H1 (cell line): Measurements from ENCODE around the gene NUDT6. TPM values are rescaled to one million over a fixed set of nuclear protein-coding genes. Genes with fewer than 3 reads are reported as not detected.
A peak's percentile ranks its signal among the peaks of the same experiment; 100 is the strongest.

Experiments
- CTCF ChIA-PET: fragments of 300-600 bp; sonication (Branson Sonifier 250); formaldehyde crosslinking; loops from one replicate; lab custom pipeline; 2021; ENCODE audit not compliant: partially characterized antibody; lab: Charles Lee
- POLR2A ChIA-PET: fragments of 300-600 bp; sonication (Branson Sonifier 250); formaldehyde crosslinking; loops from one replicate; lab custom pipeline; 2021; ENCODE audit warnings: inconsistent platforms; ENCODE audit not compliant: partially characterized antibody; lab: Charles Lee
- DNase-seq, 2 experiments: peaks; one replicate each; pipeline versions ENCODE4 v3.0.0 to v3.0.0-alpha.2; 2010 to 2022; ENCODE audit warnings: low spot score in 2 of 2, low read depth in 1 of 2, mixed read lengths in 1 of 2
- FAIRE-seq: peaks from 2 replicates; lab custom pipeline; 2011; peaks lifted over from hg19 to GRCh38; lab: Jason Lieb, UNC
- H2AFZ ChIP-seq: 2 replicates; pipeline ENCODE4 v1.8.1; 2012; ENCODE audit warnings: low read length, inconsistent platforms
- H2AK5ac ChIP-seq: 2 replicates; pipeline ENCODE4 v1.6.1; 2013; ENCODE audit warnings: low read depth, low read length
- H2BK120ac ChIP-seq: replicated peaks from 2 replicates; pipeline ENCODE3; 2013; ENCODE audit warnings: low read depth, low read length, inconsistent platforms
- H2BK12ac ChIP-seq: 2 replicates; pipeline ENCODE4 v1.6.1; 2013; ENCODE audit warnings: low read depth, low read length
- H2BK15ac ChIP-seq: 2 replicates; pipeline ENCODE4 v1.6.1; 2013; ENCODE audit warnings: low read length
- H2BK20ac ChIP-seq: 2 replicates; pipeline ENCODE4 v1.6.1; 2013; ENCODE audit warnings: low read length
- H2BK5ac ChIP-seq: 2 replicates; pipeline ENCODE4 v1.6.1; 2013; ENCODE audit warnings: low read depth, low read length
- H3K14ac ChIP-seq: 2 replicates; pipeline ENCODE4 v1.6.1; 2013; ENCODE audit warnings: inconsistent platforms; ENCODE audit not compliant: insufficient read length
- H3K18ac ChIP-seq: 2 replicates; pipeline ENCODE4 v1.6.1; 2013; ENCODE audit warnings: low read length; ENCODE audit errors: extremely low read depth
- H3K23ac ChIP-seq: 2 replicates; pipeline ENCODE4 v1.6.1; 2013; ENCODE audit warnings: inconsistent platforms; ENCODE audit not compliant: insufficient read length
- H3K23me2 ChIP-seq: 2 replicates; pipeline ENCODE4 v1.6.1; 2013; ENCODE audit warnings: low read depth, low read length
- H3K27ac ChIP-seq: 2 replicates; pipeline ENCODE4 v1.6.1; 2011; ENCODE audit warnings: low read depth, low read length, inconsistent platforms
- H3K27me3 ChIP-seq, 4 experiments: replicated peaks in 1 of 4; 1 replicate in 1 of 4; 2 replicates in 3 of 4; pipeline versions ENCODE4 v1.6.1 to v1.8.1; 2011 to 2013; ENCODE audit warnings: low read length in 3 of 4, mild to moderate bottlenecking in 3 of 4, inconsistent platforms in 2 of 4, mixed read lengths in 2 of 4, moderate library complexity in 1 of 4; ENCODE audit not compliant: control insufficient read depth in 3 of 4, insufficient read depth in 3 of 4; ENCODE audit errors: extremely low read depth in 1 of 4
- H3K36me3 ChIP-seq, 4 experiments: 2 replicates each; pipeline versions ENCODE4 v1.6.1 to v1.8.1; 2011 to 2013; ENCODE audit warnings: mild to moderate bottlenecking in 4 of 4, low read length in 3 of 4, moderate library complexity in 2 of 4, control low read depth in 1 of 4, inconsistent platforms in 1 of 4; ENCODE audit not compliant: insufficient read depth in 4 of 4, control insufficient read depth in 2 of 4
- H3K4ac ChIP-seq: replicated peaks from 2 replicates; pipeline ENCODE3; 2013; ENCODE audit warnings: low read length, low read depth, mixed read lengths, inconsistent platforms; ENCODE audit not compliant: insufficient read length
- H3K4me1 ChIP-seq, 4 experiments: replicated peaks in 1 of 4; 1 replicate in 1 of 4; 2 replicates in 3 of 4; pipeline versions ENCODE4 v1.6.1 to v1.8.1; 2011 to 2013; ENCODE audit warnings: low read length in 3 of 4, inconsistent platforms in 2 of 4, mixed read lengths in 1 of 4; ENCODE audit not compliant: insufficient read depth in 4 of 4, control insufficient read depth in 3 of 4
- H3K4me2 ChIP-seq, 2 experiments: 2 replicates each; pipeline versions ENCODE4 v1.6.1 to v1.8.1; 2011 to 2013; ENCODE audit warnings: low read depth in 2 of 2, low read length in 2 of 2, control low read depth in 1 of 2, inconsistent platforms in 1 of 2, mild to moderate bottlenecking in 1 of 2; ENCODE audit not compliant: insufficient read depth in 1 of 2
- H3K4me3 ChIP-seq, 4 experiments: fragments of 200-600, 300-600 bp in 1 of 4; sonication (generic), shearing (Covaris generic), sonication (Bioruptor Twin) in 1 of 4; 2 replicates each; pipeline versions ENCODE4 v1.5.1 to v1.8.1; 2011 to 2016; ENCODE audit warnings: low read length in 4 of 4, low read depth in 3 of 4, control low read depth in 2 of 4, inconsistent platforms in 2 of 4, mild to moderate bottlenecking in 2 of 4, mixed read lengths in 1 of 4, moderate library complexity in 1 of 4; ENCODE audit not compliant: insufficient read depth in 2 of 4; ENCODE audit errors: extremely low read depth in 1 of 4
- H3K56ac ChIP-seq: replicated peaks from 2 replicates; pipeline ENCODE3; 2013; ENCODE audit warnings: low read depth, mild to moderate bottlenecking, mixed read lengths, low read length, inconsistent platforms; ENCODE audit not compliant: insufficient read length
- H3K79me1 ChIP-seq: 2 replicates; pipeline ENCODE4 v1.6.1; 2013; ENCODE audit warnings: low read depth, low read length, control low read depth
- H3K79me2 ChIP-seq, 2 experiments: 2 replicates each; pipeline versions ENCODE4 v1.6.1 to v1.8.1; 2012 to 2013; ENCODE audit warnings: low read length in 2 of 2, mild to moderate bottlenecking in 2 of 2, inconsistent platforms in 1 of 2; ENCODE audit not compliant: insufficient read depth in 2 of 2, control insufficient read depth in 1 of 2
- H3K9ac ChIP-seq, 4 experiments: replicated peaks in 1 of 4; 1 replicate in 1 of 4; 2 replicates in 3 of 4; pipeline versions ENCODE4 v1.6.1 to v1.8.1; 2011 to 2013; ENCODE audit warnings: low read depth in 3 of 4, low read length in 3 of 4, control low read depth in 2 of 4, mild to moderate bottlenecking in 2 of 4, moderate library complexity in 2 of 4, inconsistent platforms in 1 of 4; ENCODE audit errors: extremely low read depth in 1 of 4
- H3K9me3 ChIP-seq, 2 experiments: 2 replicates each; pipeline versions ENCODE4 v1.6.1 to v1.8.1; 2012 to 2013; ENCODE audit warnings: mild to moderate bottlenecking in 2 of 2, moderate library complexity in 2 of 2, control low read depth in 1 of 2, inconsistent platforms in 1 of 2, low read depth in 1 of 2, low read length in 1 of 2, mixed read lengths in 1 of 2; ENCODE audit not compliant: insufficient read depth in 2 of 2
- H4K20me1 ChIP-seq, 2 experiments: replicated peaks in 1 of 2; 2 replicates each; pipeline versions ENCODE3 to v1.8.1; 2011 to 2013; ENCODE audit warnings: inconsistent platforms in 2 of 2, low read length in 2 of 2, mild to moderate bottlenecking in 1 of 2; ENCODE audit not compliant: insufficient read depth in 2 of 2, control insufficient read depth in 1 of 2
- H4K5ac ChIP-seq: 2 replicates; pipeline ENCODE4 v1.6.1; 2013; ENCODE audit warnings: low read length, low read depth, mixed read lengths, inconsistent platforms; ENCODE audit not compliant: insufficient read length
- H4K8ac ChIP-seq: 2 replicates; pipeline ENCODE4 v1.8.0; 2013; ENCODE audit warnings: mild to moderate bottlenecking, moderate library complexity, low read length, inconsistent platforms; ENCODE audit not compliant: insufficient read depth; ENCODE audit errors: extremely low read depth
- H4K91ac ChIP-seq: replicated peaks from 2 replicates; pipeline ENCODE3; 2013; ENCODE audit warnings: low read length, mixed read lengths, inconsistent platforms; ENCODE audit not compliant: insufficient read length
- ASH2L ChIP-seq: fragments of 200-600, 300-600 bp; sonication (generic); IDR thresholded peaks from one replicate; pipeline ENCODE4 v1.7.1; 2017; ENCODE audit warnings: low read length
- ATF3 ChIP-seq: IDR thresholded peaks from 2 replicates; pipeline ENCODE4 v1.6.1; 2011; ENCODE audit warnings: low read depth, mild to moderate bottlenecking, low read length; ENCODE audit not compliant: insufficient read depth
- BCL11A ChIP-seq, 2 experiments: IDR thresholded peaks; one replicate each; pipeline ENCODE4 v1.6.1; 2011; ENCODE audit warnings: low read depth in 2 of 2, low read length in 2 of 2, mild to moderate bottlenecking in 2 of 2
- HDAC2 ChIP-seq, 2 experiments: fragments of 300-600 bp in 1 of 2; sonication (generic) in 1 of 2; IDR thresholded peaks; 2 replicates each; pipeline ENCODE4 v1.6.1; 2011 to 2012; ENCODE audit warnings: low read depth in 2 of 2, low read length in 2 of 2, mild to moderate bottlenecking in 2 of 2, moderate library complexity in 2 of 2, borderline replicate concordance in 1 of 2, inconsistent platforms in 1 of 2
- KDM5A ChIP-seq: fragments of 200-600 bp; IDR thresholded peaks from 2 replicates; pipeline ENCODE4 v1.7.1; 2012; ENCODE audit warnings: mild to moderate bottlenecking, low read length, inconsistent platforms, mixed read lengths
- SIRT6 ChIP-seq: IDR thresholded peaks from one replicate; pipeline ENCODE4 v1.7.1; 2012; ENCODE audit warnings: low read length, inconsistent platforms
- SIX5 ChIP-seq: IDR thresholded peaks from 2 replicates; pipeline ENCODE4 v1.6.1; 2011; ENCODE audit warnings: mild to moderate bottlenecking, low read depth, low read length
- WGBS, 2 experiments: shearing (Covaris generic) in 1 of 2; methylation state at CpG; one replicate each; pipeline versions ENCODE4 v1.1.6 to v1.1.7; 2013 to 2015; ENCODE audit warnings: low lambda C conversion rate in 2 of 2, mixed read lengths in 2 of 2, inconsistent platforms in 1 of 2, low coverage in 1 of 2, missing lambda C conversion rate in 1 of 2; ENCODE audit not compliant: insufficient replicate concordance in 2 of 2, insufficient coverage in 1 of 2, insufficient read length in 1 of 2; ENCODE audit errors: extremely low coverage in 1 of 2, missing lambda C conversion rate in 1 of 2; 5-methylcytosine and 5-hydroxymethylcytosine counted together
- polyA plus RNA-seq, 7 experiments: library from polyadenylated mRNA; depleted of rRNA in 3 of 7; stranded (reverse) in 5 of 7; unstranded in 2 of 7; fragments of >200 nt in 5 of 7; fragments of 200-250 nt in 2 of 7; gene quantifications; 1 replicate in 5 of 7; 2 replicates in 1 of 7; 4 replicates in 1 of 7; pipeline versions ENCODE4 v1.2.1 to v1.2.3, GENCODE V29; 2011 to 2013; ENCODE audit warnings: missing spikeins in 2 of 7, mixed read lengths in 2 of 7
- total RNA-seq: library from RNA; stranded (reverse); fragmentation: NEBNext Ultra II Directional; extraction: Animal tissue kit (Norgen Biotek cat#: 25700); gene quantifications from 2 replicates; pipeline ENCODE4 v1.2.1, GENCODE V29; 2021

Gene NUDT6
- total and polyA plus RNA-seq, 2 of the 8 experiments (the other 6 are each of a cell fraction or from before 2014, with no cell fraction given), result 5.0 to 12.4 TPM

- H3K18ac ChIP-seq, result no peak overlapping the region
- CTCF ChIA-PET, result interaction anchor here (0.6 to 2.5 kb wide), 6 partner anchors 11 to 312 kb away, joined by 3 to 14 read pairs (median 4); no protein-coding TSS in a partner anchor
- no peak for DNase-seq
- no peak overlapping the region for H3K27ac ChIP-seq
- H3K27me3 ChIP-seq, result peaks cover 0 to 3% (median 0%) of the 10 kb centered on the region in 4 experiments; a peak in 1 of 7 replicates
- no peaks in the 10 kb centered on the region for H4K20me1 ChIP-seq
- H2AK5ac ChIP-seq, result no peak overlapping the region
- H3K79me2 ChIP-seq, result no peaks in the 10 kb centered on the region
- H3K4ac ChIP-seq, result no peak overlapping the region
- no peak overlapping the region for H3K23ac ChIP-seq
- H2BK5ac ChIP-seq, result no peak overlapping the region
- H3K56ac ChIP-seq, result no peak overlapping the region
- H3K4me1 ChIP-seq, result no peaks in the 10 kb centered on the region
- H4K8ac ChIP-seq, result no peak overlapping the region
- H2BK12ac ChIP-seq, result no peak overlapping the region
- H2AFZ ChIP-seq, result no peak overlapping the region
- H3K9me3 ChIP-seq, result no peaks in the 10 kb centered on the region
- no peak for TF ChIP-seq BCL11A (IDR thresholded peaks at IDR 0.05; ENCODE audit: low read depth in 2 of 2, low read length in 2 of 2)
- TF ChIP-seq ATF3, result no peak
- TF ChIP-seq SIX5, result no peak
- no peak for TF ChIP-seq HDAC2 (IDR thresholded peaks at IDR 0.05; ENCODE audit: borderline replicate concordance in 1 of 2, low read depth in 2 of 2, low read length in 2 of 2)
- no peak for TF ChIP-seq SIRT6
- TF ChIP-seq KDM5A, result no peak
- no peak for TF ChIP-seq ASH2L
- no peak overlapping the region for H2BK20ac ChIP-seq
- H3K4me3 ChIP-seq, result no peak overlapping the region
- no peaks in the 10 kb centered on the region for H3K23me2 ChIP-seq
- H3K9ac ChIP-seq, result peak overlapping the region in 1 of 4 experiments; percentile 37; a peak in 1 of 7 replicates
- no peak overlapping the region for H3K4me2 ChIP-seq
- WGBS, 2 experiments, result 64% methylated on average over 4 of the region's 4 CpGs; no CpG with 5 or more reads in 1 of the 2 experiments
- peaks cover 0 to 8% (median 0%) of the 10 kb centered on the region in 4 experiments; a peak in 3 of 8 replicates for H3K36me3 ChIP-seq
- H4K5ac ChIP-seq, result no peak overlapping the region
- no peak overlapping the region for H2BK120ac ChIP-seq
- H3K79me1 ChIP-seq, result no peaks in the 10 kb centered on the region
- POLR2A ChIA-PET, result interaction anchor here (1.1 to 5.7 kb wide), 3 partner anchors 8 to 74 kb away, joined by 3 to 28 read pairs (median 3); partner anchors contain the start of gene NUDT6
- no peak overlapping the region for H2BK15ac ChIP-seq
- H3K14ac ChIP-seq, result no peak overlapping the region
- no peak overlapping the region for H4K91ac ChIP-seq
- no peak for FAIRE-seq
These were observed 8.0 kb downstream of the NUDT6 start for GRCh38 chr4:122914292-122914904.
